Common myeloid progenitor, CD34-positive (primary cell): ENCODE data around the gene APOA5.

ENCODE experiments used
- CTCF ChIA-PET: fragments of 350-600 bp; sonication (Branson Sonifier 250); formaldehyde crosslinking; loops from one replicate; lab custom pipeline; 2021; ENCODE audit warnings: antibody characterized with exemption; lab: Charles Lee
- POLR2A ChIA-PET: fragments of 350-600 bp; sonication (Branson Sonifier 250); formaldehyde crosslinking; loops from one replicate; lab custom pipeline; 2021; ENCODE audit warnings: antibody characterized with exemption; lab: Charles Lee
- DNase-seq, 3 donors: peaks; one replicate each; pipeline versions ENCODE4 v3.0.0 to v3.0.0-alpha.2; 2013
- H3K27ac ChIP-seq, 2 experiments: 1 replicate in 1 of 2; 2 replicates in 1 of 2; pipeline ENCODE4 v1.7.0; 2013; ENCODE audit warnings: inconsistent platforms in 2 of 2, low read length in 2 of 2, mild to moderate bottlenecking in 2 of 2, low read depth in 1 of 2, moderate library complexity in 1 of 2; ENCODE audit not compliant: severe bottlenecking in 2 of 2, insufficient read depth in 1 of 2, poor library complexity in 1 of 2
- H3K27me3 ChIP-seq, 5 experiments: replicated peaks in 2 of 5; 1 replicate in 3 of 5; 2 replicates in 2 of 5; pipeline versions ENCODE4 v1.6.1 to v1.7.0; 2013; ENCODE audit warnings: low read length in 4 of 5, mild to moderate bottlenecking in 2 of 5, moderate library complexity in 2 of 5, inconsistent platforms in 1 of 5; ENCODE audit not compliant: insufficient read depth in 5 of 5, control insufficient read depth in 4 of 5
- H3K36me3 ChIP-seq, 4 experiments: 1 replicate in 2 of 4; 2 replicates in 2 of 4; pipeline versions ENCODE4 v1.6.1 to v1.7.0; 2013; ENCODE audit warnings: low read length in 3 of 4, control low read depth in 1 of 4, mild to moderate bottlenecking in 1 of 4; ENCODE audit not compliant: control insufficient read depth in 4 of 4, insufficient read depth in 4 of 4
- H3K4me1 ChIP-seq, 4 experiments: 1 replicate in 3 of 4; 2 replicates in 1 of 4; pipeline versions ENCODE4 v1.6.1 to v1.7.1; 2013; ENCODE audit warnings: low read length in 3 of 4, mild to moderate bottlenecking in 3 of 4, control low read depth in 1 of 4, inconsistent platforms in 1 of 4, moderate library complexity in 1 of 4; ENCODE audit not compliant: control insufficient read depth in 4 of 4, insufficient read depth in 4 of 4; ENCODE audit errors: control extremely low read depth in 1 of 4
- H3K4me3 ChIP-seq, 7 experiments: 1 replicate in 4 of 7; 2 replicates in 3 of 7; pipeline versions ENCODE4 v1.5.1 to v1.7.0; 2013; ENCODE audit warnings: mild to moderate bottlenecking in 7 of 7, low read length in 6 of 7, moderate library complexity in 6 of 7, inconsistent platforms in 2 of 7, low read depth in 2 of 7, control low read depth in 1 of 7; ENCODE audit not compliant: insufficient read depth in 4 of 7, control insufficient read depth in 1 of 7; ENCODE audit errors: extremely low read depth in 1 of 7
- H3K9me3 ChIP-seq, 5 experiments: 1 replicate in 4 of 5; 2 replicates in 1 of 5; pipeline versions ENCODE4 v1.6.1 to v1.7.1; 2013; ENCODE audit warnings: low read length in 4 of 5, mild to moderate bottlenecking in 2 of 5, inconsistent platforms in 1 of 5, low read depth in 1 of 5, moderate library complexity in 1 of 5; ENCODE audit not compliant: control insufficient read depth in 4 of 5, insufficient read depth in 2 of 5; ENCODE audit errors: control extremely low read depth in 1 of 5
- WGBS: methylation state at CpG from one replicate; pipeline ENCODE4 v1.1.5; 2013; ENCODE audit not compliant: insufficient coverage; 5-methylcytosine and 5-hydroxymethylcytosine counted together

The APOA5 gene

GRCh38 chr11:116797816-116798215 is 6.1 kb upstream of the APOA5 start:
- ChIA-PET POLR2A (no interaction called here), CTCF (no interaction called here)
- WGBS = 100% methylated on average over 1 of the region's 5 CpGs
- DNase-seq = no peak
- Histone ChIP-seq H3K27me3 (no peaks in the 10 kb centered on the region), H3K9me3 (no peaks in the 10 kb centered on the region), H3K4me3 (no peak overlapping the region), H3K4me1 (no peaks in the 10 kb centered on the region), H3K27ac (no peak overlapping the region), H3K36me3 (no peaks in the 10 kb centered on the region)

- no CpG with 5 or more reads among the region's 1 CpG for WGBS
- H3K4me3 ChIP-seq = no peak overlapping the region
- H3K9me3 ChIP-seq = no peaks in the 10 kb centered on the region
- H3K27me3 ChIP-seq = no peaks in the 10 kb centered on the region
- no peaks in the 10 kb centered on the region for H3K36me3 ChIP-seq
- CTCF ChIA-PET = interaction anchor here (1.1 to 1.3 kb wide), 2 partner anchors 39 to 309 kb away, joined by 3 to 4 read pairs; no protein-coding TSS in a partner anchor
- H3K27ac ChIP-seq = no peak overlapping the region
- no peak for DNase-seq
- H3K4me1 ChIP-seq = peaks cover 0 to 4% (median 2%) of the 10 kb centered on the region in 4 experiments
- POLR2A ChIA-PET = no interaction called here
These were observed 4.9 kb upstream of the APOA5 start for GRCh38 chr11:116796548-116796947.

GRCh38 chr11:116794851-116795250 is 3.2 kb upstream of the APOA5 start:
- DNase-seq = no peak
- H3K27ac ChIP-seq = no peak overlapping the region
- ChIA-PET POLR2A (no interaction called here), CTCF (interaction anchor here (9.0 to 9.8 kb wide), 2 partner anchors 40 to 313 kb away, joined by 109 to 134 read pairs; partner anchors contain the start of gene APOA1)
- 89% methylated on average over 1 of the region's 2 CpGs for WGBS
- H3K36me3 ChIP-seq = no peaks in the 10 kb centered on the region
- H3K4me3 ChIP-seq = no peak overlapping the region
- no peaks in the 10 kb centered on the region for H3K9me3 ChIP-seq
- H3K4me1 ChIP-seq = peaks cover 0 to 11% (median 6%) of the 10 kb centered on the region in 4 experiments
- peaks cover 0 to under 1% (median 0%) of the 10 kb centered on the region in 5 experiments for H3K27me3 ChIP-seq

- H3K4me1 ChIP-seq = peaks cover 0 to 11% (median 6%) of the 10 kb centered on the region in 4 experiments
- H3K9me3 ChIP-seq = no peaks in the 10 kb centered on the region
- no peak overlapping the region for H3K4me3 ChIP-seq
- ChIA-PET CTCF (interaction anchor here (0.5 to 9.8 kb wide), 10 partner anchors 11 to 433 kb away, joined by 3 to 134 read pairs (median 4); partner anchors contain the start of gene APOA1), POLR2A (no interaction called here)
- peaks cover 0 to 2% (median 0%) of the 10 kb centered on the region in 5 experiments for H3K27me3 ChIP-seq
- H3K36me3 ChIP-seq = no peaks in the 10 kb centered on the region
- DNase-seq = no peak
- WGBS = 100% methylated on average over 1 of the region's 1 CpG
- no peak overlapping the region for H3K27ac ChIP-seq
These were observed 2.1 kb upstream of the APOA5 start for GRCh38 chr11:116793772-116794097.

GRCh38 chr11:116792869-116793771 is 1.4 kb upstream of the APOA5 start:
- POLR2A ChIA-PET = no interaction called here
- 76% methylated on average over 4 of the region's 8 CpGs for WGBS
- Histone ChIP-seq H3K4me1 (peaks cover 0 to 15% (median 12%) of the 10 kb centered on the region in 4 experiments), H3K27ac (no peak overlapping the region), H3K9me3 (no peaks in the 10 kb centered on the region), H3K4me3 (no peak overlapping the region), H3K36me3 (no peaks in the 10 kb centered on the region), H3K27me3 (peaks cover 0 to 2% (median 0%) of the 10 kb centered on the region in 5 experiments)
- CTCF ChIA-PET = interaction anchor here (0.5 to 9.8 kb wide), 13 partner anchors 11 to 434 kb away, joined by 3 to 134 read pairs (median 4); partner anchors contain the start of gene APOA1
- DNase-seq = no peak

GRCh38 chr11:116792144-116792868 is 627 bp upstream of the APOA5 start:
- WGBS = 100% methylated on average over 4 of the region's 8 CpGs
- POLR2A ChIA-PET = interaction anchor here (0.7 kb wide), 1 partner anchor 314 kb away, joined by 6 read pairs; no protein-coding TSS in a partner anchor
- Histone ChIP-seq H3K4me1 (peaks cover 0 to 17% (median 14%) of the 10 kb centered on the region in 4 experiments), H3K4me3 (no peak overlapping the region), H3K9me3 (no peaks in the 10 kb centered on the region), H3K36me3 (no peaks in the 10 kb centered on the region), H3K27me3 (peaks cover 0 to 2% (median 0%) of the 10 kb centered on the region in 5 experiments), H3K27ac (no peak overlapping the region)
- CTCF ChIA-PET = interaction anchor here (0.5 to 9.8 kb wide), 11 partner anchors 23 to 388 kb away, joined by 3 to 134 read pairs (median 9); partner anchors contain the start of gene APOA1
- DNase-seq = no peak
